MCF 10A (cell line): Measurements from ENCODE around the gene C2CD3. TPM values are rescaled to one million over a fixed set of nuclear protein-coding genes. Genes with fewer than 3 reads are reported as not detected.

Source experiments
- BruUV-seq: library from RNA; stranded (reverse); fragments of 400-500 nt; replicated peaks from 2 replicates; lab custom pipeline; 2021; lab: Mats Ljungman, UMichigan
- CTCF ChIA-PET: fragments of 300-600 bp; sonication (Branson Sonifier 250); formaldehyde crosslinking; extraction: SDS; loops from one replicate; lab custom pipeline; 2021; ENCODE audit warnings: antibody characterized with exemption, inconsistent platforms; lab: Yijun Ruan, JAX
- POLR2A ChIA-PET: fragments of 300-600, 350-650 bp; sonication (Branson Sonifier 250); formaldehyde crosslinking; extraction: SDS; loops from one replicate; lab custom pipeline; 2020; ENCODE audit warnings: antibody characterized with exemption, inconsistent platforms; lab: Yijun Ruan, JAX
- DNase-seq: peaks from one replicate; pipeline ENCODE4 v3.0.0-alpha.2; 2018; ENCODE audit not compliant: unreplicated experiment
- H3K27ac Mint-ChIP-seq: one replicate; pipeline ENCODE4 v1.8.0; 2022; ENCODE audit warnings: mild to moderate bottlenecking, low read depth, mixed read lengths; ENCODE audit not compliant: unreplicated experiment
- H3K27me3 Mint-ChIP-seq: one replicate; pipeline ENCODE4 v1.8.0; 2022; ENCODE audit warnings: mixed read lengths; ENCODE audit not compliant: insufficient read depth, unreplicated experiment
- H3K36me3 Mint-ChIP-seq: one replicate; pipeline ENCODE4 v1.8.0; 2022; ENCODE audit warnings: mild to moderate bottlenecking, moderate library complexity, mixed read lengths; ENCODE audit not compliant: insufficient read depth, unreplicated experiment
- H3K4me1 Mint-ChIP-seq: one replicate; pipeline ENCODE4 v1.8.0; 2022; ENCODE audit warnings: mixed read lengths; ENCODE audit not compliant: insufficient read depth, unreplicated experiment
- H3K4me3 Mint-ChIP-seq: one replicate; pipeline ENCODE4 v1.8.0; 2022; ENCODE audit warnings: mild to moderate bottlenecking, moderate library complexity, mixed read lengths; ENCODE audit not compliant: unreplicated experiment
- H3K9me3 Mint-ChIP-seq: one replicate; pipeline ENCODE4 v1.8.0; 2022; ENCODE audit warnings: mixed read lengths; ENCODE audit not compliant: unreplicated experiment
- intact Hi-C: fragments of 100-400 bp; cut with micrococcal nuclease; formaldehyde crosslinking; loops from 2 replicates; pipeline ENCODE4 v1.14.1; 2022
- total RNA-seq: library from RNA; stranded (reverse); gene quantifications from 2 replicates; pipeline ENCODE4 v1.2.3, GENCODE V29; 2022
- TF ChIP-seq, protein P1 (sequence below): fragments of 200-600 bp; IDR thresholded peaks from one replicate; pipeline ENCODE4 v1.8.0; 2022; ENCODE audit warnings: antibody characterized with exemption, mild to moderate bottlenecking; ENCODE audit not compliant: unreplicated experiment

Gene C2CD3
- total RNA-seq, 1 experiment from 2014 or later: 18.7 TPM

DNA sequence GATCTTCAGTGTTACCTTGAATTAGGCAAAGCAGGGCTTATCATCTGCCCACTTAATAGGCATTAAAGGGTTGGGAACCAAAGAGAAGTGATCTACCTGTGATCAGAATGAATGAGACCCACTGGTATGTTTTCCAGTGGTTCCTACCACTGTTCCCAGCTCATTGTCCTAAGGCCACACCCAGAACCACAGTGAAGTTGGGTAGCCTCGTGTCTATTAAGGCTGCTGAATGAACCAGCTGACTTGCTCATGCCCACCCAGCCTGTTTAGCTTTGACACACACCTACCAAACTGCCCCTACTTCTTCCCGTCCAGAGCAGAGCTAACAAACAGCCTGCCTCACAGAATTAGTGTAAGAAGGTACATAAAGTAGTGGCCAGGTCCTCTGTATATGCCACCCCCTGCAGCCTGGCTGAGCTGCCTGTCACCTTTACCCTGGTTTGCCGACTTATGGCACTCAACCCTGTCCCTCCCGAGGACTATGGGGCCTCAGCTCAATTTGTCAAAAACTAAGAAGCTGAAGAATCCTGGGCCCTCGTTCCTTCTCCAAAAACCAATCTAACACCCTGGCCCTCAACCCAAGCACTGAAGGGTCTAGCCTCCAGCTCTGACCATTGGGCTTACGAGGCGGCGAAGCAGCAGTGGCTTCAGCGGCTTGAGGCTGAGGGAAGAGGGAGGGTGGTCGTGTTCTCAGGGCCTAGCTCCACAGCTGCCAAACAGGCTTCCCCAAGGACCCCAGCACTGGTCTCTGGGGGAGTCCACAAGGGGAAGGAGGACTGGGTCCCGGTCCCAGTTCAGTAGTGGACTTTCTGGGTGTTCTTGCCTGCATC, 198.0 kb downstream of the C2CD3 start:
- ChIA-PET POLR2A (interaction anchor here (0.5 kb wide), 1 partner anchor 39 kb away, joined by 3 read pairs; no protein-coding TSS in a partner anchor), CTCF (interaction anchor here (0.5 to 1.2 kb wide), 3 partner anchors 9 to 685 kb away, joined by 3 to 8 read pairs (median 3); no protein-coding TSS in a partner anchor)
- intact Hi-C loops: no loop called here

DNA sequence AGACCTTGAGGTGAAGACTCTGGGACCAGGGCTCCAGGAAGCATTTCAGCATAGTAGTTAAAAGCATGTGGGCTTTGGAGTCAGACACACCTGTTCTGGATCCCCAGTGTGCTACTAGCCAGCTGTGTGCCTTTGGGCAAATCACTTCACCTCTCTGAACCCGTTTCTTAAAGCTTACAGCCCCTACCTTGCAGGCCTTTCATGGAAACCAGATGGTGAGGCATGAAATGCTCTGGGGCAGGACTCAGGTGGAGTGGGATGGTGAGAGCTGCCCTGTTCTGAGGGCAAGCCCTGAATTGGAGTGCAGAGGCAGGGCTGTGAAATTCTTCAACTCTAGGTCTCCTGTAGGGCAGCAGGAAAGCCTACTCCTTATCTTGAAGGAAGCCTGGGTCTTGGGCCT, 198.6 kb downstream of the C2CD3 start:
- no TSS peak for BruUV-seq
- ChIA-PET POLR2A (no interaction called here), CTCF (interaction anchor here (1.2 kb wide), 1 partner anchor 8 kb away, joined by 8 read pairs; no protein-coding TSS in a partner anchor)
- Mint-ChIP-seq H3K4me1 (peaks cover 11% of the 10 kb centered on the region), H3K36me3 (no peaks in the 10 kb centered on the region), H3K4me3 (no peak overlapping the region), H3K27me3 (no peaks in the 10 kb centered on the region), H3K27ac (no peak overlapping the region), H3K9me3 (no peaks in the 10 kb centered on the region)
- DNase-seq: no peak
- TF ChIP-seq, protein P1, sequence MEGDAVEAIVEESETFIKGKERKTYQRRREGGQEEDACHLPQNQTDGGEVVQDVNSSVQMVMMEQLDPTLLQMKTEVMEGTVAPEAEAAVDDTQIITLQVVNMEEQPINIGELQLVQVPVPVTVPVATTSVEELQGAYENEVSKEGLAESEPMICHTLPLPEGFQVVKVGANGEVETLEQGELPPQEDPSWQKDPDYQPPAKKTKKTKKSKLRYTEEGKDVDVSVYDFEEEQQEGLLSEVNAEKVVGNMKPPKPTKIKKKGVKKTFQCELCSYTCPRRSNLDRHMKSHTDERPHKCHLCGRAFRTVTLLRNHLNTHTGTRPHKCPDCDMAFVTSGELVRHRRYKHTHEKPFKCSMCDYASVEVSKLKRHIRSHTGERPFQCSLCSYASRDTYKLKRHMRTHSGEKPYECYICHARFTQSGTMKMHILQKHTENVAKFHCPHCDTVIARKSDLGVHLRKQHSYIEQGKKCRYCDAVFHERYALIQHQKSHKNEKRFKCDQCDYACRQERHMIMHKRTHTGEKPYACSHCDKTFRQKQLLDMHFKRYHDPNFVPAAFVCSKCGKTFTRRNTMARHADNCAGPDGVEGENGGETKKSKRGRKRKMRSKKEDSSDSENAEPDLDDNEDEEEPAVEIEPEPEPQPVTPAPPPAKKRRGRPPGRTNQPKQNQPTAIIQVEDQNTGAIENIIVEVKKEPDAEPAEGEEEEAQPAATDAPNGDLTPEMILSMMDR: no peak
- intact Hi-C loops: no loop called here

More for the DNA sequence above, 198.0 kb downstream of the C2CD3 start:
- no peak overlapping the region for H3K4me3 Mint-ChIP-seq
- TF ChIP-seq, protein P1: no peak
- DNase-seq: no peak
- peaks cover 11% of the 10 kb centered on the region for H3K4me1 Mint-ChIP-seq
- H3K27me3 Mint-ChIP-seq: no peaks in the 10 kb centered on the region
- no peaks in the 10 kb centered on the region for H3K36me3 Mint-ChIP-seq
- no peaks in the 10 kb centered on the region for H3K9me3 Mint-ChIP-seq
- H3K27ac Mint-ChIP-seq: peak overlapping the region; percentile 30
- no TSS peak for BruUV-seq

DNA sequence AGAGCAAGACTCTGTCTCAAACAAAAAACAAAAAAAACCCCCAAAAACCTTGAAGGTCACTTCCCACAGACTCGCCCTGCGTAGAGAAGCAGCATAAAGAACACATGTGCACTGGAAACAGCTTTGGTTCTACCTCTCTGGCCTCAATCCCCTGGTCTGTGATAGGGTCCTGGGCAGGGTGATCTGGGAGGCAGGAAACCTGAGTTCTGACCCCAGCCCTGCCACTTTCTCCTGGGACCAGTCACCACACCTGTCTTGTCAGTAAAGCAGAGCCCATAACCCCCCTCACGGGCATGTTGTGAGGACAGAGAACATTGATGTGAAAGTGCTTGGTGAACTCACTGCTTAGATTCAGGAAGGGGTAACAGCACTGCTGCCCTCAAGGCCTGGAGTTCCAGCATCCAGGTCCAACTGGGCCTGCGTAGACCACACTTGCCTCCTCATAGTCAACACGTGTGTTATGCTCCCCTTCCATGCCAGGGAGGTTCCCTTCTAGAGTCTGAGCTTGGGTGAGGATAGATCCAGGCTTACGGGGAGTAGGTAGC, 199.6 kb downstream of the C2CD3 start:
- Mint-ChIP-seq H3K4me1 (peaks cover 11% of the 10 kb centered on the region), H3K27ac (no peak overlapping the region), H3K27me3 (no peaks in the 10 kb centered on the region), H3K9me3 (no peaks in the 10 kb centered on the region), H3K4me3 (no peak overlapping the region), H3K36me3 (no peaks in the 10 kb centered on the region)
- intact Hi-C loops: no loop called here
- CTCF ChIA-PET: no interaction called here
- TF ChIP-seq, protein P1: no peak
- no TSS peak for BruUV-seq
- POLR2A ChIA-PET: no interaction called here
- DNase-seq: no peak
